ENCODE measurements around the gene PSRC1.

The PSRC1 gene

DNA sequence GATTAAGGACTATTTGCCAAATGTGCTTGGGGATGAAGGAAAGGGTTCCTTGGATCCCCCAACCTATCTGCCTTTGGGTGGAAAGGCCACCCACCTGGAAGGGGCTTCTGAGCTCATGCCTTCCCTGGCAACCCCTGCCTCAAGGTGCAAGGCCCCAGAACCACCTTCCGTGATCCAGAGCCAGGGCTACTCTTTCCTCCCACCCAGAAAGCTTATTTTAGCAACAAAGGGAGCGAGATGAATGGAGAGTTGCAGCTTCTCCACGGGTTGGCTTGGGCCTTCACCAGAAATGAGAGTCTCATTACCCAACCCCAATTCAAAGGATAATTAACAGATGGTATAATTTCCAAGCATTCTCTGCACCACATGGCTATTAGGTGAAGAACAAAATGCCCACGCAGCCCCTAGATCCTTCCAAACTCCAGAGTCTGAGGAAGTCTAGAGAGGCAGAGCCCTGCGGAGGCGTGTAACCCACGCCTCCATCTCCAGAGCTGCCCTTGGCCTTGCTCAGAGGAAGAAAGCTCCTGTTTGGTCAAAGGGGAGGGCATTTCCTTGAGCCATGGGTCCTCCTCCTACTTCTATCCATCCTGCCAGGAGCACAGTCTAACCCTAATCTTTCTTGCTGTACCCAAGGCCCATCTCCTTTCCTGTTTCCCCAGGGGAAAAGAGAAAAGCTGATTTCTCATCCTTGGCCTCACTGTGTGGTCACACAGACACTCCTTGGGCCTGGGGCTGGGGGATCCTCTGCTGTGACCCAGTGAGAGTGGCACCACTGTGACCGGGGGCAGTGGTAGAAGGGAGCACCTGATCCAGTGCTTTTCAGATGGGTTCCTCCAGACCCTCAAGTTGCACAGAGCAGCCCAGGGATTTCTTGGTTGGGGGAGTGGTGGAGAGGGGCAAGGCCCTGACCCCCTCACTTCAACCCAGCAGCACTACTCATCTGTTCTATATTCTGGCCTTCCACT is 35.3 kb downstream of the PSRC1 start:
- DNase-seq (ENCODE audit: low read depth): no peak

DNA sequence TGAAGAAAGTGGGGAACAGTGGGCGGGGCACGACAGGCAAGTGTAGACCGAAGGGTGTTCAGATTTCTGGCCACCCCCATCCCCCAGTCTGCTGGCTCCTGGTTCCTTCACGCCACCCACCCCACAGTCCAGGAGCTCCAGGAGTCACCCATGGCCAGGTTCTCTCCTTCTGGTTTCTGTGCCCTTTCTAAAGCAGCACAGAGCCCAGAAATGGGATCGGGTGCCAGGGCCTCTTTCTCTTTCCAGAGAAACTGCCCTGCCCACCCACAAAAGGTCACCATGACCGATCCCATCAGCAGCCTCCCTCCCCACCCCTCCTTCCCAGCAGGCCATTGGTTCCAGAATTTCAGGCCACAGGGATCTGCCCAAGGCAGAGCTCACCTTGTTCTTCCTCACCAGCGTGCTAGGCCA is 36.8 kb downstream of the PSRC1 start:
- DNase-seq (ENCODE audit: low read depth): no peak

DNA sequence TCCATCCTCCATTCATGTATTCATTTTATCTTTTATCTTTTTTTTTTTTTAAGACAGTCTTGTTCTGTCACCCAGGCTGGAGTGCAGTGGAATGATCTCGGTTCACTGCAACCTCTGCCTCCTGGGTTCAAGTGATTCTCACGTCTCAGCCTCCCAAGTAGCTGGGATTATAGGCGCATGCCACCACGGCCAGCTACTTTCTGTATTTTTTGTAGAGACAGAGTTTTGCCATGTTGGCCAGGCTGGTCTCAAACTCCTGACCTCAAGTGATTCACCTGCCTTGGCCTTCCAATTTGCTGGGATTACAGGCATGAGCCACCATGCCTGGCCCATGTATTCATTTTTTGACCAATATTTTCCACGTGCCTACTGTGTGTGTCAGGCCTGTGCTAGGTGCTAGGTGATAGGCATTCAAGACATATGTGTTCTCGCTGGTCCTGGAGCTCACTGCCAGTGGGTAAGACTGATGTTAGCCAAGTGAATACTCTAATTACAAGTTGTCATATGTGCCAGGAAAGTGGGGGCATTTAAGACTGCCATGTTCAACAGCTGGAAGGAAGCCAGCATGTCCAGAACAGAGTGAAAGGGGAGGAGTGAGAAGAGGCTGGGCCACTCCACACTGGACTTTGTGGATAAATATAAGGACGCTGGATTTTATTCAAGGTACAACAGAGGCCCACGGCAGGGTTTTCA is 38.9 kb downstream of the PSRC1 start:
- DNase-seq (ENCODE audit: low read depth): no peak

DNA sequence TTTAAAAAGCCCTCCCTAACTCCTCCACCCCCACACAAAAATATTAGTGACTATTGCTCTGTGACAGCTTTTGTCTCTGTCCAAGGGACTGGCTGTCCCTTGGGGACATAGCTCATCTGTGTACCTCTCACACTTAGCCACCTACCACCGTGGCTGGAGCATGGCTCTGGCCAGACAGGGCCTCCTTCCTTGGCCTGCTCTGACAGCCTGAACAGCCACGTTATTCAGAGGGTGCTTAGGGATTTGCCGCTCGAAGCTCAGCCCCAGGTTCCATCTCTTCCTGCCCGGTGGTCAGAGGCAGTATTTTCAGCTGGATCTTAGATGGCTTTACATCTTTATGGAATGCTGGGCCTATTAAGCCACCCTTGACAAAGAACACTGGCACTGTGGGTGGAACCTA is 39.7 kb downstream of the PSRC1 start:
- DNase-seq (ENCODE audit: low read depth): no peak

DNA sequence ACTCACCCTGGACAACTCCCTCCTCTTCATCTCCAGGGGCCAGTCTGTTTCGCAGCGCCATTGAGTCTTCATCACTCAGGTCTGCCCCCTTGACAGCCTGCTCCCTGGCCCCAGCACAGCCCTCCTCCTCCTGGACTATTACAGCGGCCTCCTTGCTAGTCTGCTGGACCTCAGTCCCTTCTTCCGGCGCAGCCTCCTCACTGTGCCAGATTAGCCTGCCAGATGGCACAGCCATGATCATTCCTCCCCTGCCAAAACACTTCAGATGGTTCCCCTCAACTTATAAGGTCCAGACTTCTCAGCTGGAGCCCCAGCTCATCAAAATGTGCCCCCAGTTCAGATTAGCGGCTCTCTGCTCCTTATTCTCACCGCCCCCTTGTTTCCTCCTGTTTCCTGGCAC is 40.6 kb downstream of the PSRC1 start:
- no peak for DNase-seq (ENCODE audit: low read depth)

DNA sequence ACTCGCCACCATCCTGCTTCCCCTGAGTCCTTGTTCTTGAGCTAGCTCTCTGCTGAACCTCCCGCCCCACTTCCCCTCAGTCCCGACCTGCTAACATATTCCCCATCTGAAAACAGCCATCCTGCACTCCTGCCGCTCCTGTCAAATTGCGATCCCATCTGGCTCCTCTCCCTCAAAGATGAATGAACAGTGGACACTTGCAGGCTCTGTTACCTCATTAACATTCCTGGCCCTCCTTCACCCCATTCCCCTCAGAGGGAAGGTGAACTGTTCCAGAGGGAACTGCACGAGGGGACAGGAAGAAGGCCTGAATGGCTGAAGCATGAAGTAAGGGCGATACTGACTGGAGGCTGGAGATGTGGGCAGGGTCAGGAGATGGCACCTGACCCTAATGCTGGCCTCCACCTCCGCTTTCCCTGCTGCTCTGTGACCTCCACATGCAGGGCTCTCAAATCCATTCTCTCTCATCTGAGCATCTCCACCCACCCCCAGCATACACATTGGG is 41.1 kb downstream of the PSRC1 start:
- no peak for DNase-seq (ENCODE audit: low read depth)

DNA sequence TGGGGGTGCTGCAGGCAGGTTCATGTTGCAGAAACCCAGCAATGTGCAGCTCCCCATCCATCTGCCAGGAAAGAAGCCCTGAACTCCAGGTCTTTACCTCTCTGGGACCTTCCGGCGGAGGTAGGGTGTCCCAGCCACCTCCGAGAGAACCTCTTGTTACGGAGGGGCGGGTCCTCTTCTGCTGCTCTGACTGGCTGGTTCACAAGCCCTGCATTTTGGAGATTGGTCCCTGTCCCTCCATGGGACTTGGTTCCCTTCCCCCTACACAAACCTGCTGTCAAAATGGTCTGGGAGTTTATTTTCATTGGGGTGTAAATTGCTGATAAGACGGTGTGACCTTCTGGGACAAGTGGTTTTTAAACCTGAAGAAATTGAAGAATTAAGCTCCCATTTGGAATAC is 41.6 kb downstream of the PSRC1 start:
- DNase-seq (ENCODE audit: low read depth): no peak

DNA sequence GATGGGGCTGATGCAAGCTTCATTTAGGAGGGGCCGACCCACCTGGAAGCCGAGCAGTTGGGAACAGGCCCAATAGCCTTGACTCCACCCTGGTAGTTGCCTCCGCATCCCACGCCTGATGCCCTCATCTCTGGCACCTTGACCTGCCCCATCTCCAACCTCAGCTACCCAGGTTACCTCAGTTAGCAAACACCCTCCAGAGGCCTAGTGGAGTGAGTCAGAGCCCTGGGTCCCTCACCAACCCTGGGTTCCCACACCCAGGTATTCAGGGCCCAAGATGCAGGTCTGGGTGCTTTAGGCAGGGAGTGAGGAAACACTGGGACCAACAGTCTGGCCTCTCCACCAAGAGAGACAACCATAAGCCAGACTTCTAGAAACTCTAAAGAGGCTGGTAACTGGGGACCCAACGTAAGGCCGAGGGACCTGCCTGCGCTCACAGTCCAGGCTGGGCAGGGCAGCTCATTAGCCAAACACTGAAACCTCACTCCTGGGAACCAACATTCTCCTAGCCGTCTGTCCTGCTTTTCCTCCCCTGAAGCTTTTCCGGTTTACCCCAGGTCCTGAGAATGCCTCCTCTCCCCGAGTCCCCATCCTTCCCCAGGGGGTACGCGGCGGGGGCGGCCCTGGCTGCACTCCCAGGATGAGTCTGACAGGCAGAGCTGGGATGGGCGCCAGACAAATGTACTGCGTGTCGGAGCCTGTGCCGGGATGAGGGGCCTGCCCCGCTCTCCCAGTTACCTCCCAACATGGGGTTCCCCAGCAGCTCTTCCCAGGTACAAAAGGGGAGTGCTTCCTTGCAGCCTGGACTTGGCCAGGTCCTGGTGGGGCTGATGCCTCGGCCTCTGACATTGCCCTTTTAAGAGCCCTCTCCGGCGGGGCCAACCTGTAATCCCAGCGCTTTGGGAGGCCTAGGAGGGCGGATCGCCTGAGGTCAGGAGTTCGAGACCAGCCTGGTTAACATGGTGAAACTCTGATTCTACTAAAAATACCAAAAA is 42.5 kb downstream of the PSRC1 start:
- DNase-seq (ENCODE audit: low read depth): no peak

DNA sequence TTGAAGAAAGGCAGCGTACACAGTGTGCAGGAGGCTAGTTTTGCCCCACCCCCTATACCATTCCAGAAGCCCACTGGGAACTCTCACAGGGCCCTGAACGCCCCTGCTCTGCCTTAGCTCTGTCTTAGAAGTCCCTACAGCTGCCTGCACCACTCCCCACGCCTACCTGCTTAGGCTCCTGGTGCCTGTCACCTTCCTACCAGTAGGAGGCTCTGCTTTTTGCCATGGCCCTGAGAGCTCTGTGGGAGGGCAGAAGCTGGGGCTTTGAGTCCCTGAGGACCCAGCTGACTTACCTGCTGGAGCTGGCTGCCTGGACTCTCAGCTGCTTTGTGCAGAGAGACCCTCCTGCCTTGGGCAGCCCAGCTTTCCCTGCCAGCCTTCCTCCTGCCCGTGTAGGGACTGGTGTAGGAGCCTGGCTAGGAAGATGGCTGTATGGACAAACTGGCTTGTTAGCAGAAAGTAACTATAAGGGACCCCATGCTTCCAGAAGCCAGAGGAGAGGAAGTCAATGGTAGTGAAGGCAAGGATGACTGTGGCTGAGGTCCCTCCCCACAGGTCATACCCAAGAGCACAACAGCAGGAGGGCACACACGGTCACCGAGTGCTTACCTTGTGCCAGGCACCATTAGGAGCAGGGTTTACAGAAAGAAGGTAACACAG is 43.4 kb downstream of the PSRC1 start:
- DNase-seq (ENCODE audit: low read depth): no peak

DNA sequence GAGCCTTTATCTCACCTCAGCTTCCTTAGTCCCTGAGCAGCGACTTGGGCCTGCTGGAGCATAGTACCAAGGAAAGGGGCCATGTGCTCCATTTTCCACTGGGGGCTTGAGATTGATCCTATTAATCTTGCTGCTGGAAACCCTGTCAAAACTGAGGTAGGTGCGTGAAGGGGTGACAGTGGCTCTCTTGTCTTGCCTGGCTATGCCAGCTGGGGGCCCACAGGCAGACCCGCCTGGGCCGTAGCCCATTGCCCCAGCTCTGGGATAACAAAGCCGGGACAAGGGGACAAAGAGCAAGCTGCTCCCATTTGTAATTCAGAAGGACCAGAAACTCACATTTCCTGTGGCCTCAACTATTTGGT is 43.9 kb downstream of the PSRC1 start:
- no peak for DNase-seq (ENCODE audit: low read depth)

DNA sequence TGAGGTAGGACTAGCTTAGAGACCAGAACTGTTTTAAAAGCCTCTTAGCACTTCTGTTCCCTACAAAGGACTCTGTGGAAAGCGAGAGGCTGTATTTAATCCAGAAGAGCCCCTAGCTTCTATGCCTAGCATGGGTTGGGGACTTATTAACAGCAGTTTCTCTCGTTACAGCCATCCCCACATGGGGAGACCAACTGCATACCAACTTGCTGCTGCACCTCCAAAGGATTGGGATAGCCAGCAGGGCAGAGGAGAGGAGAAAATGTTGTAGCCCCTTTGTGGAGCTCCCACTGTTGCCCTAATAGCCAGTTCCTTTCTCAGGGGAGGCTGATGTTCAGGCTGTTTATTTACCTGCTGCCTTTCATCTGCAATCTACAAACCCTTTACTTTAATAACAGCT is 44.6 kb downstream of the PSRC1 start:
- DNase-seq (ENCODE audit: low read depth): no peak

DNA sequence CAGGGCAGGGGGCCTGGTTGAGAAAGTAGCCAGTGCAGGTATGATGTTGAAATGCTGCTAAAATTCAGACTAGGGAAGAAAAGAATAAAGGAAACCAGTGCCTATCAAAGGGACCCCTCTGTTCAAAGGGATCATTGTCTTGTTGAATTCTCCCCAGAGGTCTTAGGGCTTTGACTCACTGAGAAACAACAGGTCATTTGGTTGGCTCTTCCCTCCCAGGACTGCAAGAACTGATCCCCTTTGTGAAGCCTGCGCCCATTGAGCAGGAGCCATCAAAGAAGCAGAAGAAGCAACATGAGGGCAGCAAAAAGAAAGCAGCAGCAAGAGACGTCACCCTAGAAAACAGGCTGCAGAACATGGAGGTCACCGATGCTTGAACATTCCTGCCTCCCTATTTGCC is 45.4 kb downstream of the PSRC1 start:
- DNase-seq (ENCODE audit: low read depth): no peak

DNA sequence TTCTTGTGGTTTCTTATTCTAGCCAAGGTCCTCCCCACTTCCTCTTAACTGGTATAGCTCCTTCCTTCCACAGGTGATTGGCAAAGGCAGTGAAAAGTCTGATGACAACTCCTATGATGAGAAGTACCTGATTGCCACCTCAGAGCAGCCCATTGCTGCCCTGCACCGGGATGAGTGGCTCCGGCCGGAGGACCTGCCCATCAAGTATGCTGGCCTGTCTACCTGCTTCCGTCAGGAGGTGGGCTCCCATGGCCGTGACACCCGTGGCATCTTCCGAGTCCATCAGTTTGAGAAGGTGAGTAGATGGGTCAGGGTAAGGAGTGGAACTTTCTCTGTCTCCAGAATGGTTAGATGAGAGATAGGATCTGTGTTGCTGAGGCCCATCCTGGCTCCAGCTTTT is 47.8 kb downstream of the PSRC1 start:
- no peak for DNase-seq (ENCODE audit: low read depth)

DNA sequence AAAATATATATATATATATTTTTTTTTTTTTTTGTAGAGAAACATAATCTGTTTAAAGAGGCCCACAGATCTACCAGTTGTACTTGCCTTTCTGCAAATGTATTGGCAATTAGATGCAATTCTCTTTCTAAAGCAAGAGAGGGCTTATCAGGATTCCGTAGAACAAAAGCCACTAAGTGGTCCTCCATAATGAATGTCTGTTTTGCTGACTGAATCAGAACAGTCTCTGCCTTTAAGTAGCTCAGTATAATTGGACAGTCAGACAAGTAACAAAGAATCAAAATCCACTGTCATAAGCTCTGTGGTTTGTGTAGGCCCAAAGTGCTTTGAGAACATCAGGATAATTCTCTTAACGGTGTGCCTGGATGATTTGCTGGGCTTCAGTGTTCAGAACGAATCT is 51.9 kb downstream of the PSRC1 start:
- no peak for DNase-seq (ENCODE audit: low read depth)
